SK-N-MC (cell line): Measurements from ENCODE around the gene P2RX4.

Experiments used
- EZH2 ChIP-seq: fragments of 200-600 bp; sonication (generic); IDR thresholded peaks from one replicate; pipeline ENCODE4 v1.6.1; 2017; ENCODE audit warnings: antibody characterized with exemption
- POLR2AphosphoS5 ChIP-seq: IDR thresholded peaks from 2 replicates; pipeline ENCODE4 v1.6.1; 2012; ENCODE audit warnings: mild to moderate bottlenecking, low read depth, low read length, borderline replicate concordance

DNA sequence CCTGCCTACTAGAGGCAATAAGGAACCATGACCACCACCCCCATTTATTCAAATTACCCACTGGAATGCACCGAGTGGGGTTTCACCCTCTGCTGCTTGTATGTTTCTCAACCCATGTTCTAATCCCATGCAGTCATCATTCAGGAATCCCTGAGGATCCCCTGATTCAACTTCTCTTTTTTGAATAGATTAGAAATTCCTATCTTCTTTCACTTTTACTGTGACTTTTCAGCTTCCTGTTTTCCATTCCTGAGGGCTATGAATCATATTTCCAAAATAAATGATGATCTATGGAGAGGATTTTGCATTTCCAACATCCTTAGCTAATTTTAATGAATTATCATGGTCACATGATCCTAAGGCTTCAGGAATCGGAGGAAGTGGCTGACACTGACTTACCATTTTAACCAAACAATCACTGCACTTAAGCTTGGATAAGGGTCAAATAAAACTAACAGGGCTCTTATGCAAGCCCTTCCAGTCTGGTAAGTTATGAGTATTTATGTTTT lies 19.4 kb upstream of the P2RX4 start:
- TF ChIP-seq EZH2 = no peak
- no peak for TF ChIP-seq POLR2AphosphoS5
